Activated T-helper 1 cell treated with Interleukin-2 at 50 U/mL for 16 hours (primary cell): Measurements from ENCODE around the gene INPP5D.
"Not testable (repeated sequence)": the region's sequence is repeated elsewhere in the genome, so short reads cannot be mapped to it uniquely, and the experiment has no call there.

ENCODE experiments used
- DNase-seq: peaks from one replicate; pipeline ENCODE4 v3.0.0-alpha.2; 2020; ENCODE audit warnings: low read depth

Gene INPP5D

DNA sequence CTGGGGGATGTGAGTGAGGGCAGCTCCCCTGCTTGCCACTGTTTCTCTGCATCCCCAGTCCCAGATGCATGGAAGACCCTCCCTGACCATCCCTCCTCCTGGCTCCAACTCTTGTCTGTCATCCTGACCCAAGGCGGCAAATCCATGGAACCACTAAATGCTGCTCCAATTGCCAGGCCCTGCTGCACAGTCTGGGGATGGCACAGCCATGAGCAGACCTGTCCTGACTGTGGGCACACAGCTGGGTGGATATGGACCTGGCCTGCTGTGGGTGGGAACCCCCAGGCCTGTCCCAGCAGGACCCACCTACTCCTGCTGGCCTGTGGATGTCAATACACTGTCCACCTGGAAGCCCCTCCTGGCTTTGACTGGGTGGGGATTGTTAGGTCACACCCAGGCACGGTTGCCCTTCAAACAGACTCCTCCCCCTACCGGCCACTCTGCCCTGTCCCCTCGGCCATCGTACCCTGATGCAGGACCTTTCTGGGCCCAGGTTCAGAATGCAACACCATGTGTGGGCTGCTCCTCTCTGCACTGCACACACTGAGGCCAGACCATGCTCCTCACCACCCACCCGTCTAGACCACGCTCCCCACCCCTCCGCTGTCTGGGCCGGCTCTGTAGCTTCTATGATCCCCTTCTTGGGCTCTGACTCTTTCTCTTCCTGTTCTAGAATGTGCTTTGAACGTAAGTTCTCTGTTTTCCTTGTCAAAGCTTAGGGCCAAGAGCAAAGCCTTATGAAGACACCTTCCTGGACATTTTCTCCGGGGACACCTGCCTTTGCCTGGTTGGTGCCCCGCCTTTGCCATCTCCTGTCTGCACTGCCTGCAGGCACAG lies 57.9 kb downstream of the INPP5D start:
- no peak for DNase-seq

DNA sequence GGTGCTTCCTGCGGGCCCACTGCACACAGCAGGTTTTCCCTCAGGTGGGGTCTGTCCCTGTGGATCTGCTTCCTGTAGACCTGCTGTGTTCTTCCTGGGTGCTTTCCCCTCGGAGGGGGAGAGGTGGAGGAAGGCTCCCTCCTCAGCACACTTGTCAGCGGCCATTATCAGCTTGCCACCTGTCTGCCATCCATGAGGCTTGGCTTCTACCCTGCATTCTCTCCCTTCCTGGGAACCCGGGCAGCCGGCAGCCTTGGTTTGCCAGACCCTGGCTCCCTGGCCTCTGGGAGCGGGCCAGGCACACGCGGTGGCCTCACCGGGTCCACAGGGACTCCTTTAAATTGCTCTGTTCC lies 58.5 kb downstream of the INPP5D start:
- no peak for DNase-seq

DNA sequence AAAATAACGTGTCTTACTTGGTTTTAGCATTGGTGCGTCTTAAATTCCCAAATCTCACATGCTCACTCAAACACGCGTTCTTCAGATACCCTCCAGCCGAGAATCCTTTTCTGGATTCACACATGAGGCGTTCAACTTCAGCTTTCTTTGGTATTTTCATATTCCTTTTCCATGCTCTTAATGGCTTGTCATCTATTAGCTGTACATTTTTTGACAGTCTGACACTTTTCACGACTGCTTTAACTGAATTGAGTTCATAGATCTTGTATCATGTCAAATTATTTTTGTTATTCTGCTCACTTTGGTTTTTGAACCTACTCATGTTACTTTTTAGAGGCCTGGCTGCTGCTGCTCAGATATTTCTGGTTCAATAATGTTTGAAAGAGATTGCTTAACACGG lies 59.0 kb downstream of the INPP5D start:
- no peak for DNase-seq

DNA sequence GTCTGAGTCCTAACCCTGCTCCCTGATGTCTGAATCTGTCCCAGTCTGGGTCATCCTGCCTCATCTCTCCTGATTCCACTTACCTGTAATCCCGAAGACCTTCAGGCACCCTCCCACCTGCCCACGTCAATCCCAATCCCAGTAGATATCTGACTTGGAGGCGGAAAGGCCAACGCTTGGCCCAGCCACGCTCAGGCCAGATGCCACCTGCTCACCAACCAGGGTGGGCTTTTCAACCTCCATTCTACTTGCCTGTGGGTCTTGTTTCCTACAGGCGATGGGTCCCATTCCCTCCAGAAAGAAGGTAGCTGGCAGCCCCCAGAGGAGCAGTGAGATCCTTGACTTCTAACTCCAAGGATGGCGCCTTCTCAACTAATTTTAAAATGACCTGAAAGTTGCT lies 59.7 kb downstream of the INPP5D start:
- DNase-seq: no peak

DNA sequence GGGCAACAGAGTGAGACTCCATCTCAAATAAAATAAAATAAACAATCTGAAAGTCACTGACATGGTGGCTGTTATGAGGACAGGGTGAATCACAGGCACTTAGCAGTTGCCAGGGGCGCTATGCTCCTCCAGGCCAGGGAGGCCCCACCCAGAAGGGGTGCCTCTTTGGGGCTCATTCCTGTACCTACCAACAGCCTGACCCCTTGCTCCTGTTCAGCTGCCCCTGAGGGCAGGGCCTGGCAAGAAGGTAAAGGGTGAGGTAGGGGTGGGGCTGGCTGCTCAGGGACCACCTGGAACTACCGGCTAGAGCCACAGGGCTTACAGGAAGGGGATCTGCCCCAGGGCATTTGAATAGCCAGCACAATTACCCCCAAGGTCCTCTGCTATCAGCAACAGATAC lies 60.3 kb downstream of the INPP5D start:
- DNase-seq: no peak

DNA sequence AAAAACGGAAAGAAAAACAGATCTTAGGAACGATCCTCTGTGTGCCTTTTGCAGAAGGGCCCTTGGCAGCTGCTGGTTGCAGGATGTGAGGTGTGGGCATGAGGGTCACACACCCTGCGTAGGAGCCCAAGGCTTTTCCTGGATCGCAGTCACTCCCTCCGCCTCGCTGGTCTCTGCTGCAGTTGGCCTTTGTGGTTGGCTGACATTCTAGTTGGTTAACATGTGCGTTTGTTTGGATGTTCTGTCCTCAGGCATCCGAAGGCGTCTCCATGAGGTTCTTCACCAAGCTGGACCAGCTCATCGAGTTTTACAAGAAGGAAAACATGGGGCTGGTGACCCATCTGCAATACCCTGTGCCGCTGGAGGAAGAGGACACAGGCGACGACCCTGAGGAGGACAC lies 61.7 kb downstream of the INPP5D start:
- DNase-seq: no peak

DNA sequence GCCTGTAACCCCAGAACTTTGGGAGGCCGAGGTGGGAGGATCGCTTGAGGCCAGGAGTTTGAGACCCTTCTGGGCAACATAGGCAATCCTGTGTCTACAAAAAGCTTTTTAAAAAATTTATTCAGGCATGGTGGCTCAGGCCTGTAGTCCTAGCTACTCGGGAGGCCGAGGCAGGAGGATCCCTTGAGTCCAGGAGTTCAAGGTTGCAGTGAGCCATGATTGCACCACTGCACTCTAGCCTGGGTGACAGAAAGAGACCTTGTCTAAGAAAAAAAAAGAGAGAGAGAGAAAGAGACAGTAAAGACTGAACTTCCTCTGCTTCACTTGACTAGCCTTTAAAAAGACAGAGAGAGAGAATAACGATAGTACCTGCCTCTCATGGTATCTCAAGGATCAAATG lies 62.4 kb downstream of the INPP5D start:
- DNase-seq: no peak

DNA sequence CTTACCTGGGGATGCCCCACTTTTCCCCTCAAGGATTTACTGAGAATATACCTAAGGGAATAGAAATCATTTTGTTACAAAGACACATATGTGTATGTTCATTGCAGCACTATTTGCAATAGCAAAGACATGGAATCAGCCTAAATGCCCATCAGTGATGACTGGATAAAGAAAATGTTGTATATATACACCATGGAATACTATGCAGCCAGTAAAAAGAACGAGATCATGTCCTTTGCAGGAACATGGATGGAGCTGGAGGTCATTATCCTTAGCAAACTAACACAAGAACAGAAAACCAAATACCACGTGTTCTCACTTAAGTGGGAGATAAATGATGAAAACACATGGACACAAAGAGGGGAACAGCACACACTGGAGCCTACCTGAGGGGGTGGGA lies 63.4 kb downstream of the INPP5D start:
- DNase-seq: not testable (repeated sequence)

DNA sequence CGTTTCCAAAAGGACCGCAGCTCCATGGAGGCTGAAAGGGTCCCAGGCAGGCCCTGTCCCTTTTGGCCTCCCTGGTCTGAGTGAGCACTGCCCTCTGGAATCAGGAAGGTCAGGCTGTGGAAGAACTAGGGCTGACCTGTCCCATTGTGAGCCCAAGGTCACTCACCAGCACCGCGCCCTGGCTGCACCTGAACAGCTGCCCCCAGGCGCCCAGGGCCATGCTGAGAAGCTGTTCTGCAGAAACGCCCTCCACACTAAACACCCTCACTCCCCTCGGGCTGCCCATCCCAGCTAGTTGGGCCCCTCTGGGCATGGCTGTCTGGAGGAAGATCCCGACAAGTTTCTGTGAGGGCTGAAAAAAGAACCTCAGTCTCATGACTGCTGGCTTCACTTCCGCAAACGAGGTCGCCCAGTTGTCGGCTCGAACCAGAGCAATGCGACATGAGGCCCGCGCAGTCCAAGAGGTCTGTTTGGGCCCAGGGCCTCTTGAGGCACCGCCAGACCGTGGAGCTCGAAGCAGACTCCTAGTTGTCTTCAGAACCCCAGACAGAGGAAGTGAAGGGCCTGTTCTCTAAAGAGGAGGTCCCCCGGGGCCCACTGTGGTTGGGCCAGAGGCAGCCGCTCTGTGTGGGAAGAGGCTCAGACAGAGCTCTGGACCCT lies 64.4 kb downstream of the INPP5D start:
- DNase-seq: no peak

DNA sequence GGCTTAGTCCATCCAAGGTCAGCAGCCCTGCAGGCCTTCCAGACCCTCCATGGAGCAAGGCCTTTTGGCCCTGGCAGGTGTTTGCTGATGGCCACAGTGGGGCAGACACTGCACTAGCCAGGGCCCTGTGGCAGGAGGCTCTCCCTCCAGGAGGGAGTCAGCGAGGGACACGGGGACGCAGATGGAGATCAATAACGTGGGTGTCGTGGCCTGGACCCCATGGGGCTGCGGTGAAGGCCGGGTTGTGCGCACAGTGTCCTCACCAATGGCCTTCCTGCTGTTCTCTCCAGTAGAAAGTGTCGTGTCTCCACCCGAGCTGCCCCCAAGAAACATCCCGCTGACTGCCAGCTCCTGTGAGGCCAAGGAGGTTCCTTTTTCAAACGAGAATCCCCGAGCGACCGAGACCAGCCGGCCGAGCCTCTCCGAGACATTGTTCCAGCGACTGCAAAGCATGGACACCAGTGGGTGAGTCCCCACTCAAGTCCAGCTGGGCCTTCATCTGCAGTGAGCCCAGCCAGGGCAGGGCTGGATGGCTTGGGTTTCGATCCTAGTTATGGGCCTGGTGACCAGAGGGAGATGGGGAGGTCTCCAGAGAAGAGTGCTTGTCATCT lies 65.4 kb downstream of the INPP5D start:
- DNase-seq: no peak

DNA sequence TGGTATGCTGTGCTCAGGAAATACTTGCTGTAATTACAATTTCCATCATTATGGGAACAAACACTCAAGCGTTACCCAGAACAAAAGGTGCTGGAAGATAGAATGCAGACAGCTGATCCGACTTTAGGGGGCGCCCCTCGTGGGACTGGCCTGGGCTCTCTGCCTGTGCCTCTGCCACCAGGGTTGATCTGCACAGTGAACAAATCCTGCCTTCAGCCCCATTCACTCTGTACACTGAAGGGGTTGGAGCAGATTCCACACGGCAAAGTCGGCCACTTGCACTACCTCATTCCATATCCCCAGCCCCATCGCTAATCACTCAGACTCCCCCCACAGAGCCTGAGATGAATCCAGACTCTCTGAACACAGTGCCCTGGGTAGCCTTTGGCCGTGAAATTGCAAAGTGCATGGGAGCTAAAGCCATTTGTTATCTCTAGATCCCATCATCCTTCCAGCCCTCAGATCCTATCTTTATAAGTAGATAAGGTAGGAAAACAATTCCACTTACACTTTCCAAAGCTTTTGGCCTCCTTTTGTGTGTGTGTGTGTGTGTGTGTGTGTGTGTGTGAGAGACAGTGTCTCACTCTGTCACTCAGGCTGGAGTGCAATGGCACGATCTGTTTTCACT lies 69.3 kb downstream of the INPP5D start:
- DNase-seq: no peak

DNA sequence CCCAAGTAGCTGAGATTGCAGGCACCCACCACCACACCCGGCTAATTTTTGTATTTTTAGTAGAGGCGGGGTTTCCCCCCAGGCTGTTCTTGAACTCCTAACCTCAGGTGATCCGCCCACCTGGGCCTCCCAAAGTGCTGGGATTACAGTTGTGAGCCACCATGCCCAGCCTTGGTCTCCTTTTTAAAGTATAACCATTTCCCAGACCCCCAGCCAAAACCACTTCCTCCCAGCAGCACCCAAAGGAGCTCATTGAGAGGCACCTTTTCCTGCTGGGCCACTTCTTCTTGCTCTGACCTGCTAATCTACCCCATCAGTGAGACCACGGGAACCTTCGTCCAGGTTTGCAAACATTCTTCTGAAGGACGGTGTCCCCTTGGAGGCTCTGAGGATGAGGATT lies 69.9 kb downstream of the INPP5D start:
- no peak for DNase-seq

DNA sequence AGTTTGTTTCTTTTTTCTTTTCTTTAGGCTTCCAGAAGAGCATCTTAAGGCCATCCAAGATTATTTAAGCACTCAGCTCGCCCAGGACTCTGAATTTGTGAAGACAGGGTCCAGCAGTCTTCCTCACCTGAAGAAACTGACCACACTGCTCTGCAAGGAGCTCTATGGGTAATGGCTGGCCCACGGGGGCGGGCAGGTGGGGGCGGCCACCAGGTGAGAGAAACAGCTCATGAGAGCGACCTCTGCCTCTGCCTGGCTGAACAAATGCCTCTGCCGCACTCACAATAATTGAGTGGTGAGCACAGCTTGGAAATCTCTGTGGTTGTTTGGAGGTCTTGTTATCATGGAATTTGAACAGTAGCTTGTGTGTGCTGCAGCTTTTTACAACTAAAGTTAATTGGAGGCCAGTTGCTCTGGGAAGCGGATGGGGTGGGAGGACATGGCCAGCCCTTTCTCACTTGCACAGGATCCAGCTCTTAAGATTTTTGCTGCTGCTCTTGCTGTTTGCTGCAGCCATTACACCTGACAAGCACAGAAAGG lies 70.4 kb downstream of the INPP5D start:
- no peak for DNase-seq

DNA sequence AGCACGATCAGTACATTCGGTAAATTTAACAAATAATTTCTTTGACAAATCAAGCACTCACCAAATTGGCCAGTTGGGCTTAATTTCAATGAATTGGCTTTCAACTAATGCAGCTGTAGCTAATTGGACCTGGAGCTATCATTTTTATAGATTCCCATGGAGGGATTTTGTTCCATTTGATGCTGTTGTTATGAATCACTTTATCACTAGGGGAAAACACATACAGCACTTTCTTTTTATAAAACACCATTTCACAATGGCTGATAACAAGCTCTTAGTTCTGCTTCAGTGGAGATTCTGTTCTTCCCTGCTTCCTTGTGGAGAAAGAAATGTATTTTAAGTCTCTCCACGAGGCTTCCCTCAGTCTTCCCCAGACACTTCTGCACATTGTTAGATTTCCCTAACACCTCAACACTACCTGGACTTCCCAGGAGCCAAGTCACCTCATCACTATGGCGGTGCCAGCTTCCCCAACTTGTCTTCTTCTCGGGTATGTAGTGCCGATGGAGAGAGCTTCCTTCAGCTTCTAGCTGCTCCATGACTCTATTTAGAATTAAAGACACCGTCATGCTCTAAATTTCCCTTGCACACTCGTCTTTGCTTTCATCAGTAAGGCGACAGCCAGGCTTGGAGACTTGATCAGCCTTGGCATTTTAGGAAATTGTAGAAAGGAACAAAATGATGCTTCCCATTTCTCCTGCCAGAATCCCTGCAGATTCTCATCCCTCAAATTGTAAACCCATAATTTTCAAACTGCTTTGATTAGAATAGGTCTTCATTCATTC lies 72.0 kb downstream of the INPP5D start:
- no peak for DNase-seq

DNA sequence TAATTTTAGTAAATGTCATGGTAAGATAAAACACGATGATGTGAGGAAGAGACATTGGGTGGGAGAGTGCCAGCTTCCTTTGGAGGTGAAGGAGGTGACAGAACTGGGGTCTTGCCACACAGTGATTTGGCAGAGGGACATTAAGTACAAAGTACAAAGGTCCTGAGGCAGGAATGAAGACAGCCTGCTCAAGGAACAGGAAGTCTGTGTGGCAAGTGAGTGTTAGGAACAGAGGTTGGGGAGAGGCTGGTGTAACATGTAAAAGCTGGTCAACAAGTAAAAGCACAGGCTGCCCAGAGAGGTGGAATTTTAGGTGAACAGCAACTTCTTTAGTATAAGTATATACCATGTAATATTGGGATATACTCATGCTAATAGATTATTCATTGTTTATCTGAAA lies 73.1 kb downstream of the INPP5D start:
- DNase-seq: no peak

DNA sequence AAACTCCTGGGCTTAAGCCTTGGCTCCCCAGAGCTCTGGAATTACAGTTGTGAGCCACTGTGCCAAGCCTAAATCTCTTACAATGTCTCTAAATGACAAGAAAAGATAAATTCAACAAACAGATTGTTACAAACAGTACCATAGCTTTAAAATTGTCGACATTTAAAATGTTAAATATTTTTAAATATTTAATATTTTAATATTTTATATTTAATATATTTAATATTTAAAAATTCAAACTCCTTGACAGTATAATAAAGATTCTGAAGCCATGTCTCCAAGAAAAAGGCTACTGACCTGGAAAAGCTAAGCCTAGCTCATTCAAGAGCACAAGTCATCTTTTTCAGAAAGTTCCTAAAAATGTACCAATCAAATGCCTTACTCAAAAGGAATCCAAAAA lies 75.3 kb downstream of the INPP5D start:
- no peak for DNase-seq

DNA sequence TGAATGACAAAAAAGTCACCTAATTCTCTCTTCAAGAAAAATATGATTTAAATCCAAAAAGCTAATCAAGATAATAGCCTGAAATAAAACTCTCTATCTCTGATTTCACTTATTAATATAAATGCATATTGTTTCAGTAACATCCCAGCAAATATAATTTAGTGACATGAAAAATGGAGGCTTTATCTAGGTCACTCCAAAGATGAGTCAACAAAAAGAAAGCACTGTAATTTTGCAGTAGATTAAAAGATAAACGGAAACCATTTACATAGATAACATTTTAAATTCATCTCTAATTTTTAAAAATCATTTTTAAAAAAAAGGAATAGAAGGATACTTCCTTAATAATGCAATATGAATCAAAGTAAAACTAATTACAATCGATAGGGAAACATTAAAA lies 76.9 kb downstream of the INPP5D start:
- DNase-seq: no peak

DNA sequence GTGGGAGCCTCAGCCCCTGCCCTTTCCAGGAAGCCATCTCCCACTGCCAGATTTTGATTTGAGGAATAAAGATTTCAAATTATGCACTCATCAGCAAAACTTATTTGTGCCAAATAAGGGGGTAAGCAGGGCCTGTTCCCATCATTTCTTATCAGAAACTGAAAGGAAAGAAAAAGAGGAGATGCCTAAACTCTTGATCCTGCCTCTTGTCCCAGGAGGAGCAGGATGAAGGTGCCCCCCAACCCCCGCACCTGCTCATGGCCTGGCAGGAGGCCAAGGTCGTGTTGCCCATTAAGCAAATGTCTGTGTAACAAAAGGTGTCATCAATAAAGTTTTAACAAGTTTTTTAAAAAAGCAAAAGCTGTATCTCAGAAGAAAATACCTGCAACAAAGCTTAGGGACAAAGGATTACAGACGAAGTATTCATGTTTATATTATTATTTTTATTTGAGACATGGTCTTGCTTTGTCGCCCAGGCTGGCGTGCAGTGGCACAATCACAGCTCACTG lies 80.0 kb downstream of the INPP5D start:
- DNase-seq: no peak

DNA sequence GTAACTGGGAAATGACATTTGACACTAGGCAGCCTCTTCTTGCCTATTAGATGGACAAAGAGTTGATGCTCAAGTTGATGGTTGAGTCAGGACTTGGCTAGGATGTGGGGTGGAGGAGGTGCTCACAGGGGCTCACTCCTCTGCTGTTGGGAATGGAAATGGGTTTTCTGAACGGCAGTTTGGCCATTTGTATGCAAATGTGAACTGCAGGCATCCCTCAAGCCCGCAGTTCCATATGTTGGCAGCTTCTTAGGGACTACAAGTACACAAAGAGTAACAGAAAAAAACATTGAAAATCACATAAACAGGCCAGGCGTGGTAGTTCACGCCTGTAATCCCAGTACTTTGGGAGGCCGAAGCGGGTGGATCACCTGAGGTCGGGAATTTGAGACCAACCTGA lies 80.8 kb downstream of the INPP5D start:
- no peak for DNase-seq

DNA sequence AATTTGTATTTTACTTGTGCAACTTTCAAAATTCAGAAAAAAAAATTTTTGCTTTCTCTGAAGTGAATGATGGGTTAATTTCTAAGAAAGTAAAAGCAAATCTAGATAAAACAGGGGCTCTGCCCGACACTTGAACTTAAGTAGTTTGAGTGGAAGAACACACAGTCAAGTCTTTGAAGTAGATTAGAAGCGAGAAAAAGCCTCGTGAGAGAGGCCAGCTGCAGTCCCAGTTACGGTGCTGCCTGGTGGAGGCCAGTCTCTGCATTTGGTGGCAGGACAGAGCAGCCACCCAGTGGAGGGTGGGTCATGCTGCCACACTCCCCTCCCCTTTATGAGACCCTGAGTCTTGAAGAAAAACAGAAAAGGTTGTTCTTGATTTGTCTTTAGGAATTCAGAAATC lies 81.8 kb downstream of the INPP5D start:
- DNase-seq: no peak

DNA sequence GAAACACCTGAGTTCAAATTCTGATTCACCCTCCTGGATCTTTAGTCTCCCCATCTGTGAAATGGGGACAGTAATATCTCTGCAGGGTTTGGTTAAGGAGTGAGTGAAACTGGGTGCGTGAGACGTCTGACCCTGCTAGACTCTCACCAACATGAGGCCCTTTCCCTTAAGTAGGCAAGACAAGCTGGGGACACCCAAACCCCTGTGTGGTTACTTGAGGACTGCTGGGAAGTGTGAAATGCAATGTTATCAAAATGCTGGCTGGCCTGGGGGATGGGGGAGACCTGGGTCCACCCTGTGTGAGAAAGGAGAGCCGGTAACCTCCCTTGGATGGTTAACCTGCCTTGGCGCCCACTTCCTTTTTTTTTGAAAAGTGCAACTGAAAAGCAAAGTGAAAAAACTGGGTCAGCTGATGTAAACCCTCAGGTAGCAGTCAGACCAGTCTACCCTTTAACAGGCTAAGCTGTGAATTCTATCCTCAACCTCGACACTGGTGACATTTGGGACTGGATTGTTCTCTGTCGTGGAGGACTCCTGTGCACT lies 82.3 kb downstream of the INPP5D start:
- DNase-seq: no peak
